GM18498 (cell line): Measurements from ENCODE around the gene SAPCD1.

Source experiments
- ATAC-seq: cut with Tn5 transposase; IDR thresholded peaks from one replicate; pipeline ENCODE4 v1.9.1; 2021; ENCODE audit warnings: mild to moderate bottlenecking, moderate library complexity; ENCODE audit not compliant: unreplicated experiment

The SAPCD1 gene

GRCh38 chr6:31728767-31729514, 33.5 kb upstream of the SAPCD1 start, which contains the start of gene DDAH2:
DDAH2 (minus strand) TSS chr6:31729299; CDS start chr6:31729161, 138 bp downstream.
- no peak for ATAC-seq

GRCh38 chr6:31729515-31729978, 32.9 kb upstream of the SAPCD1 start:
- peak; percentile 54 for ATAC-seq

- peak; percentile 43 for ATAC-seq
Measured at GRCh38 chr6:31729979-31730630, 32.4 kb upstream of the SAPCD1 start.

GRCh38 chr6:31730631-31731086, 31.8 kb upstream of the SAPCD1 start:
- no peak for ATAC-seq

GRCh38 chr6:31732029-31732428, 30.4 kb upstream of the SAPCD1 start:
- ATAC-seq: no peak

GRCh38 chr6:31733734-31734133, 28.7 kb upstream of the SAPCD1 start:
- ATAC-seq: no peak

GRCh38 chr6:31734247-31734820, 28.1 kb upstream of the SAPCD1 start:
- no peak for ATAC-seq

GRCh38 chr6:31734821-31735406, 27.5 kb upstream of the SAPCD1 start:
- ATAC-seq: no peak

GRCh38 chr6:31736021-31736767, 26.3 kb upstream of the SAPCD1 start, which contains the start of gene CLIC1:
CLIC1 (minus strand) TSS chr6:31736530; CDS start chr6:31736300, 230 bp downstream.
- peak; percentile 32 for ATAC-seq

GRCh38 chr6:31736768-31737314, 25.6 kb upstream of the SAPCD1 start:
- ATAC-seq: no peak

- no peak for ATAC-seq
Measured at GRCh38 chr6:31737315-31737990, 25.0 kb upstream of the SAPCD1 start.

- ATAC-seq: no peak
Measured at GRCh38 chr6:31737991-31738979, 24.2 kb upstream of the SAPCD1 start.

GRCh38 chr6:31739639-31740396, 22.6 kb upstream of the SAPCD1 start, which contains the start of gene MSH5:
MSH5 (plus strand) TSS chr6:31740005; CDS start chr6:31740467, 462 bp downstream.
- peak; percentile 80 for ATAC-seq

GRCh38 chr6:31740397-31741223, 21.8 kb upstream of the SAPCD1 start:
- no peak for ATAC-seq

GRCh38 chr6:31741815-31742214, 20.6 kb upstream of the SAPCD1 start:
- no peak for ATAC-seq

- no peak for ATAC-seq
Measured at GRCh38 chr6:31742894-31743293, 19.6 kb upstream of the SAPCD1 start.

- ATAC-seq: no peak
Measured at GRCh38 chr6:31744422-31744821, 18.0 kb upstream of the SAPCD1 start.
